ENCODE results near the gene KCNQ1. TPM values are rescaled to one million over a fixed set of nuclear protein-coding genes. Genes with fewer than 3 reads are reported as not detected.

Gene KCNQ1
- total RNA-seq, 1 experiment from 2014 or later, result 2.5 TPM

- H3K27me3 Mint-ChIP-seq (ENCODE audit: low read depth), result peaks cover 8% of the 10 kb centered on the region
These were observed 12.6 kb upstream of the KCNQ1 start for GRCh38 chr11:2432171-2432621.

DNA sequence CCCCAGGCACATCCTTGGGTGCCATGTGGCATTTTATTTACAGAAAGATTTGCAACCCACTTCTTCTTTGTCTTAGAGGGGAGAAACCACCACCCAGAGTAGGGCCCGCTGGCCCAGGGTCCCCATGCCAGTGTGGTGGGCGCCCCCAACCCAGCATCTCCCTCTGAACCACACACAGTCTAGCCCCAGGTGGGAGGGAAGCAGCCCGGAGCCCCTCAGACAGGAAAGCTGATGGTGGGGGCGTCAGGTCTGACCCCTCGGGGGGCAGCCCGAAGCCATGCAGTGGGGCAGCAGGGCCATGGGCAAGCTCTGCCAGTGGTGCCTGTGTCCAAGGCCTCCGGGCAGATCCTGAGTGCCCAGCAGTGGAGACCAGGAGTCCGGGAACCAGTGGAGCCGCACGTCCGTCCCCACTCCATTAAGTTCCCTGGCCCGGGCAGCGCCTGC, 12.2 kb upstream of the KCNQ1 start:
- ChIA-PET CTCF (interaction anchor here (1.3 to 1.4 kb wide), 2 partner anchors 12 to 99 kb away, joined by 3 to 6 read pairs; no protein-coding TSS in a partner anchor), POLR2A (no interaction called here)
- no peaks in the 10 kb centered on the region for H3K4me1 Mint-ChIP-seq
- ATAC-seq, result no peak
- no peak overlapping the region for H3K27ac Mint-ChIP-seq
- no peak for TF ChIP-seq CTCF (IDR thresholded peaks at IDR 0.05)
- no peak for TF ChIP-seq GABPB1 (CRISPR knock-in tag; IDR thresholded peaks at IDR 0.05)
- no peak for TF ChIP-seq SMAD4 (CRISPR knock-in tag; IDR thresholded peaks at IDR 0.05)
- TF ChIP-seq ZNF423 (CRISPR knock-in tag; IDR thresholded peaks at IDR 0.05), result no peak
- TF ChIP-seq, protein P1, sequence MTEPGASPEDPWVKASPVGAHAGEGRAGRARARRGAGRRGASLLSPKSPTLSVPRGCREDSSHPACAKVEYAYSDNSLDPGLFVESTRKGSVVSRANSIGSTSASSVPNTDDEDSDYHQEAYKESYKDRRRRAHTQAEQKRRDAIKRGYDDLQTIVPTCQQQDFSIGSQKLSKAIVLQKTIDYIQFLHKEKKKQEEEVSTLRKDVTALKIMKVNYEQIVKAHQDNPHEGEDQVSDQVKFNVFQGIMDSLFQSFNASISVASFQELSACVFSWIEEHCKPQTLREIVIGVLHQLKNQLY (CRISPR knock-in tag; IDR thresholded peaks at IDR 0.05), result no peak
- no peak for TF ChIP-seq USF2 (CRISPR knock-in tag; IDR thresholded peaks at IDR 0.05)
- TF ChIP-seq, protein P2, sequence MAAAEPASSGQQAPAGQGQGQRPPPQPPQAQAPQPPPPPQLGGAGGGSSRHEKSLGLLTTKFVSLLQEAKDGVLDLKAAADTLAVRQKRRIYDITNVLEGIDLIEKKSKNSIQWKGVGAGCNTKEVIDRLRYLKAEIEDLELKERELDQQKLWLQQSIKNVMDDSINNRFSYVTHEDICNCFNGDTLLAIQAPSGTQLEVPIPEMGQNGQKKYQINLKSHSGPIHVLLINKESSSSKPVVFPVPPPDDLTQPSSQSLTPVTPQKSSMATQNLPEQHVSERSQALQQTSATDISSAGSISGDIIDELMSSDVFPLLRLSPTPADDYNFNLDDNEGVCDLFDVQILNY (CRISPR knock-in tag; IDR thresholded peaks at IDR 0.05), result no peak
- no peak for TF ChIP-seq ARID4B (CRISPR knock-in tag; IDR thresholded peaks at IDR 0.05; ENCODE audit: borderline replicate concordance)
- no peak for TF ChIP-seq ZNF263 (CRISPR knock-in tag; IDR thresholded peaks at IDR 0.05; ENCODE audit: low read depth)
- no peak for TF ChIP-seq CBFB (CRISPR knock-in tag; IDR thresholded peaks at IDR 0.05; ENCODE audit: low read depth)
- TF ChIP-seq, protein P3, sequence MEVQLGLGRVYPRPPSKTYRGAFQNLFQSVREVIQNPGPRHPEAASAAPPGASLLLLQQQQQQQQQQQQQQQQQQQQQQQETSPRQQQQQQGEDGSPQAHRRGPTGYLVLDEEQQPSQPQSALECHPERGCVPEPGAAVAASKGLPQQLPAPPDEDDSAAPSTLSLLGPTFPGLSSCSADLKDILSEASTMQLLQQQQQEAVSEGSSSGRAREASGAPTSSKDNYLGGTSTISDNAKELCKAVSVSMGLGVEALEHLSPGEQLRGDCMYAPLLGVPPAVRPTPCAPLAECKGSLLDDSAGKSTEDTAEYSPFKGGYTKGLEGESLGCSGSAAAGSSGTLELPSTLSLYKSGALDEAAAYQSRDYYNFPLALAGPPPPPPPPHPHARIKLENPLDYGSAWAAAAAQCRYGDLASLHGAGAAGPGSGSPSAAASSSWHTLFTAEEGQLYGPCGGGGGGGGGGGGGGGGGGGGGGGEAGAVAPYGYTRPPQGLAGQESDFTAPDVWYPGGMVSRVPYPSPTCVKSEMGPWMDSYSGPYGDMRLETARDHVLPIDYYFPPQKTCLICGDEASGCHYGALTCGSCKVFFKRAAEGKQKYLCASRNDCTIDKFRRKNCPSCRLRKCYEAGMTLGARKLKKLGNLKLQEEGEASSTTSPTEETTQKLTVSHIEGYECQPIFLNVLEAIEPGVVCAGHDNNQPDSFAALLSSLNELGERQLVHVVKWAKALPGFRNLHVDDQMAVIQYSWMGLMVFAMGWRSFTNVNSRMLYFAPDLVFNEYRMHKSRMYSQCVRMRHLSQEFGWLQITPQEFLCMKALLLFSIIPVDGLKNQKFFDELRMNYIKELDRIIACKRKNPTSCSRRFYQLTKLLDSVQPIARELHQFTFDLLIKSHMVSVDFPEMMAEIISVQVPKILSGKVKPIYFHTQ (CRISPR knock-in tag; IDR thresholded peaks at IDR 0.05), result no peak
- H3K36me3 Mint-ChIP-seq, result no peaks in the 10 kb centered on the region
- H3K4me3 Mint-ChIP-seq, result no peak overlapping the region
- H3K27me3 Mint-ChIP-seq (ENCODE audit: low read depth), result peaks cover 12% of the 10 kb centered on the region
- no peaks in the 10 kb centered on the region for H3K9me3 Mint-ChIP-seq
- no peak for DNase-seq (ENCODE audit: low spot score)

More at GRCh38 chr11:2432171-2432621, 12.6 kb upstream of the KCNQ1 start:
- H3K4me1 Mint-ChIP-seq, result no peaks in the 10 kb centered on the region
- DNase-seq (ENCODE audit: low spot score), result no peak
- ChIA-PET POLR2A (no interaction called here), CTCF (interaction anchor here (1.3 to 1.4 kb wide), 2 partner anchors 11 to 99 kb away, joined by 3 to 6 read pairs; no protein-coding TSS in a partner anchor)
- H3K4me3 Mint-ChIP-seq, result no peak overlapping the region
- no peaks in the 10 kb centered on the region for H3K9me3 Mint-ChIP-seq
- H3K27ac Mint-ChIP-seq, result no peak overlapping the region
- ATAC-seq, result no peak
- TF ChIP-seq ZBTB21 (CRISPR knock-in tag; IDR thresholded peaks at IDR 0.05; ENCODE audit: borderline replicate concordance), result no peak
- TF ChIP-seq ELF4 (CRISPR knock-in tag; IDR thresholded peaks at IDR 0.05; ENCODE audit: low read depth), result no peak
- no peak for TF ChIP-seq IRF1 (CRISPR knock-in tag; IDR thresholded peaks at IDR 0.05)
- TF ChIP-seq USF2 (CRISPR knock-in tag; IDR thresholded peaks at IDR 0.05), result no peak
- TF ChIP-seq NFATC4 (CRISPR knock-in tag; IDR thresholded peaks at IDR 0.05), result no peak
- H3K36me3 Mint-ChIP-seq, result no peaks in the 10 kb centered on the region

Measured in WTC11 (cell line).